ENCODE data around the gene G6PD. TPM values are rescaled to one million over a fixed set of nuclear protein-coding genes. Genes with fewer than 3 reads are reported as not detected.

The G6PD gene
- total and polyA plus RNA-seq, 4 donors, result 1.9 to 23.6 (median 5.5) TPM

- no peak for TF ChIP-seq EGR1 (IDR thresholded peaks at IDR 0.05; ENCODE audit: low read depth in 2 of 2)
- no peak for TF ChIP-seq SP1 (IDR thresholded peaks at IDR 0.05)
- TF ChIP-seq RXRA (IDR thresholded peaks at IDR 0.05), result no peak
These were observed 20.8 kb downstream of the G6PD start (continued) for GRCh38 chrX:154525606-154526490.

GRCh38 chrX:154519389-154519788 is 27.3 kb downstream of the G6PD start:
- no peak overlapping the region for H3K27ac ChIP-seq (ENCODE audit: low read depth in 1 of 2, low read length in 2 of 2)
- no peaks in the 10 kb centered on the region for H3K27me3 ChIP-seq (ENCODE audit: control insufficient read depth in 4 of 4, insufficient read depth in 4 of 4, low read length in 3 of 4)
- no peaks in the 10 kb centered on the region for H3K9me3 ChIP-seq (ENCODE audit: control insufficient read depth in 4 of 4, low read length in 3 of 4)
- TF ChIP-seq MAX (IDR thresholded peaks at IDR 0.05) (no peak), YY1 (IDR thresholded peaks at IDR 0.05) (no peak), ATF3 (IDR thresholded peaks at IDR 0.05) (no peak), ZBTB33 (IDR thresholded peaks at IDR 0.05) (no peak), JUND (IDR thresholded peaks at IDR 0.05) (no peak), HNF4G (IDR thresholded peaks at IDR 0.05) (no peak), SP1 (IDR thresholded peaks at IDR 0.05) (no peak), FOXA1 (IDR thresholded peaks at IDR 0.05) (no peak), RXRA (IDR thresholded peaks at IDR 0.05) (no peak), GABPA (IDR thresholded peaks at IDR 0.05 in 1 of 2, conservative IDR thresholded peaks at IDR 0.05 in 1 of 2) (no peak), REST (IDR thresholded peaks at IDR 0.05) (no peak), CTCF (IDR thresholded peaks at IDR 0.05; ENCODE audit: low read depth, low read length, missing input control) (no peak), TAF1 (conservative IDR thresholded peaks at IDR 0.05) (no peak), HNF4A (conservative IDR thresholded peaks at IDR 0.05) (no peak), EGR1 (IDR thresholded peaks at IDR 0.05; ENCODE audit: low read depth in 2 of 2) (no peak), NR2F2 (IDR thresholded peaks at IDR 0.05) (no peak), FOXA2 (IDR thresholded peaks at IDR 0.05) (no peak), RAD21 (IDR thresholded peaks at IDR 0.05) (no peak)
- H3K4me1 ChIP-seq (ENCODE audit: control insufficient read depth in 4 of 4, insufficient read depth in 4 of 4, low read length in 3 of 4), result peaks cover 0 to 20% (median 11%) of the 10 kb centered on the region in 4 donors
- no peaks in the 10 kb centered on the region for H3K36me3 ChIP-seq (ENCODE audit: control insufficient read depth in 4 of 4, insufficient read depth in 3 of 4, low read depth in 1 of 4, low read length in 3 of 4)
- WGBS, result 97% methylated on average over 8 of the region's 8 CpGs
- H3K4me3 ChIP-seq (ENCODE audit: low read depth in 1 of 3, low read length in 3 of 3), result no peak overlapping the region
- no peak for DNase-seq (ENCODE audit: low spot score)
- H3K9ac ChIP-seq (ENCODE audit: low read depth in 1 of 2, low read length in 2 of 2), result no peak overlapping the region
